ENCODE measurements around the gene LRFN3. TPM values are rescaled to one million over a fixed set of nuclear protein-coding genes. Genes with fewer than 3 reads are reported as not detected.

LRFN3 gene
- total RNA-seq, 1 experiment from 2014 or later, result 10.2 TPM

DNA sequence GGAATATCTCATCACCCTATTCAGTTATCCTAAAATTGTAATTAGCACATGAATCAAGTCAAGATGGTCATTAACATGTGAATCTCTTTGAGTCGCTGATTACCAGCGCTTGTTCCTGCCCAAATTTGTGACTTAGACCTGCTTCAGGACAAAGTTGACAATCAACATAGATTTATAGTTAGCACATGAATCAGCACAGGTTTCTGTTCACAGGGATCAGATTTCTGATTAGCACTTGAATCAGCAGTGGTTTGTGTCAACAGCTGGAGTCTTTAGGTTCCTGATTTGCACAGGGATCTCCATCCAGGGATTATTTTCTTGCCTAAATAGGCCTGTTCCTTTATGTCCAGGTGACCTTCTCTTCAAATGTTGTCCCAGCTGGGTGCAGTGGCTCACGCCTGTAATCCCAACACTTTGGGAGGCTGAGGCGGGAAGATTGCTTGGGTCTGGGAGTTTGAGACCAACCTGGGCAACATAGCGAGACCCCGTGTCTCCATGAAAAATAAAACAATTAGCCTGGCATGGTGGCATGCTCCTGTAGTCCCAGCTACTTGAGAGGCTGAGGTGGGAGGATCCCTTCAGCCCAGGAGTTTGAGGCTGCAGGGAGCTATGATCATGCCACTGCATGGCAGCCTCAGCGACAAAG lies 3.8 kb upstream of the LRFN3 start:
- DNase-seq, result no peak
- TF ChIP-seq, protein P1, sequence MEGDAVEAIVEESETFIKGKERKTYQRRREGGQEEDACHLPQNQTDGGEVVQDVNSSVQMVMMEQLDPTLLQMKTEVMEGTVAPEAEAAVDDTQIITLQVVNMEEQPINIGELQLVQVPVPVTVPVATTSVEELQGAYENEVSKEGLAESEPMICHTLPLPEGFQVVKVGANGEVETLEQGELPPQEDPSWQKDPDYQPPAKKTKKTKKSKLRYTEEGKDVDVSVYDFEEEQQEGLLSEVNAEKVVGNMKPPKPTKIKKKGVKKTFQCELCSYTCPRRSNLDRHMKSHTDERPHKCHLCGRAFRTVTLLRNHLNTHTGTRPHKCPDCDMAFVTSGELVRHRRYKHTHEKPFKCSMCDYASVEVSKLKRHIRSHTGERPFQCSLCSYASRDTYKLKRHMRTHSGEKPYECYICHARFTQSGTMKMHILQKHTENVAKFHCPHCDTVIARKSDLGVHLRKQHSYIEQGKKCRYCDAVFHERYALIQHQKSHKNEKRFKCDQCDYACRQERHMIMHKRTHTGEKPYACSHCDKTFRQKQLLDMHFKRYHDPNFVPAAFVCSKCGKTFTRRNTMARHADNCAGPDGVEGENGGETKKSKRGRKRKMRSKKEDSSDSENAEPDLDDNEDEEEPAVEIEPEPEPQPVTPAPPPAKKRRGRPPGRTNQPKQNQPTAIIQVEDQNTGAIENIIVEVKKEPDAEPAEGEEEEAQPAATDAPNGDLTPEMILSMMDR (IDR thresholded peaks at IDR 0.05; ENCODE audit: insufficient read depth in 1 of 2, low read depth in 1 of 2, low read length in 1 of 2, severe bottlenecking in 1 of 2, unreplicated experiment in 1 of 2), result no peak
- Mint-ChIP-seq H3K4me1 (ENCODE audit: low read depth, unreplicated experiment) (peaks cover 15% of the 10 kb centered on the region), H3K4me3 (ENCODE audit: unreplicated experiment) (no peak overlapping the region), H3K27me3 (ENCODE audit: insufficient read depth, unreplicated experiment) (no peaks in the 10 kb centered on the region), H3K9me3 (ENCODE audit: unreplicated experiment) (no peaks in the 10 kb centered on the region), H3K27ac (ENCODE audit: unreplicated experiment) (no peak overlapping the region), H3K36me3 (ENCODE audit: insufficient read depth, unreplicated experiment) (peaks cover 6% of the 10 kb centered on the region)
- POLR2A ChIA-PET, result no interaction called here
- H3K36me3 ChIP-seq (ENCODE audit: control insufficient read depth, insufficient read depth, low read length), result no peaks in the 10 kb centered on the region
- H3K4me3 ChIP-seq (ENCODE audit: low read depth, low read length), result no peak overlapping the region
- intact Hi-C loops (cut with micrococcal nuclease; ENCODE audit: unreplicated experiment), result no loop called here
- CTCF ChIA-PET, result interaction anchor here (0.9 kb wide), 1 partner anchor 12 kb away, joined by 3 read pairs; no protein-coding TSS in a partner anchor
- no TSS peak for BruUV-seq (replicated peaks)
- H3K27me3 ChIP-seq (replicated peaks; ENCODE audit: control insufficient read depth, insufficient read depth, low read length), result no peaks in the 10 kb centered on the region
- H3K4me1 ChIP-seq, result peaks cover 17% of the 10 kb centered on the region
- no peaks in the 10 kb centered on the region for H3K9me3 ChIP-seq

DNA sequence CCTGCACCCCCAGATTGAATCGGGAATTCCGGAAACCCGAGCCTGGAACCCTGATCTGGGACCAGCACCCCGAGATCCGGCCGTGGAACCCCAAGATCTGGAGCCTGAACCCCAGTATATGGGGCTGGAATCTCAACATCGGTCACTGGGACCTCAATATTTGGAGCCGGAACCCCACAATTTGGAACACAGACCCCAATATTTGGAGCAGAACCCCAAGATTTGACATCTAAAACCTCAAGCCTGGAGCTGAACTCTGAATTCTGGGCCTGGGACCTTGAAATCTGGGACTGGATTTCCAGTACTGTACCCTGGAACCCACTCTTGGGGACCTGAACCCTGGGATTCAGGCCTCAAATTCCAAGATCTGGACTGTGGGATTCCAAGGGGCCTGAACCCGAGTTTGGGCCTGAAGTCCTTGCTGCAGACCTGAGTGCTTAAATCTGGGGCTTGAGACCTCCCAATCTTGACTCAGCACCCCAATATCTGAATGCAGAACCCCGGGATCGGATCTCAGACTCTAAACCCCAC lies 629 bp downstream of the LRFN3 start:
- Mint-ChIP-seq H3K27ac (ENCODE audit: unreplicated experiment) (no peak overlapping the region), H3K4me3 (ENCODE audit: unreplicated experiment) (peak overlapping the region; percentile 68), H3K36me3 (ENCODE audit: insufficient read depth, unreplicated experiment) (peaks cover under 1% of the 10 kb centered on the region), H3K9me3 (ENCODE audit: unreplicated experiment) (no peaks in the 10 kb centered on the region), H3K27me3 (ENCODE audit: insufficient read depth, unreplicated experiment) (no peaks in the 10 kb centered on the region), H3K4me1 (ENCODE audit: low read depth, unreplicated experiment) (peaks cover 29% of the 10 kb centered on the region)
- no peak for DNase-seq
- Histone ChIP-seq H3K36me3 (ENCODE audit: control insufficient read depth, insufficient read depth, low read length) (no peaks in the 10 kb centered on the region), H3K27me3 (replicated peaks; ENCODE audit: control insufficient read depth, insufficient read depth, low read length) (no peaks in the 10 kb centered on the region), H3K4me1 (peaks cover 18% of the 10 kb centered on the region), H3K4me3 (ENCODE audit: low read depth, low read length) (peak overlapping the region; percentile 75), H3K9me3 (no peaks in the 10 kb centered on the region)
- intact Hi-C loops (cut with micrococcal nuclease; ENCODE audit: unreplicated experiment), result no loop called here
- CTCF ChIA-PET, result no interaction called here
- POLR2A ChIA-PET, result no interaction called here
- TF ChIP-seq, protein P1 (IDR thresholded peaks at IDR 0.05; ENCODE audit: insufficient read depth in 1 of 2, low read depth in 1 of 2, low read length in 1 of 2, severe bottlenecking in 1 of 2, unreplicated experiment in 1 of 2), result no peak
- TSS peak; percentile 58 for BruUV-seq (replicated peaks)

DNA sequence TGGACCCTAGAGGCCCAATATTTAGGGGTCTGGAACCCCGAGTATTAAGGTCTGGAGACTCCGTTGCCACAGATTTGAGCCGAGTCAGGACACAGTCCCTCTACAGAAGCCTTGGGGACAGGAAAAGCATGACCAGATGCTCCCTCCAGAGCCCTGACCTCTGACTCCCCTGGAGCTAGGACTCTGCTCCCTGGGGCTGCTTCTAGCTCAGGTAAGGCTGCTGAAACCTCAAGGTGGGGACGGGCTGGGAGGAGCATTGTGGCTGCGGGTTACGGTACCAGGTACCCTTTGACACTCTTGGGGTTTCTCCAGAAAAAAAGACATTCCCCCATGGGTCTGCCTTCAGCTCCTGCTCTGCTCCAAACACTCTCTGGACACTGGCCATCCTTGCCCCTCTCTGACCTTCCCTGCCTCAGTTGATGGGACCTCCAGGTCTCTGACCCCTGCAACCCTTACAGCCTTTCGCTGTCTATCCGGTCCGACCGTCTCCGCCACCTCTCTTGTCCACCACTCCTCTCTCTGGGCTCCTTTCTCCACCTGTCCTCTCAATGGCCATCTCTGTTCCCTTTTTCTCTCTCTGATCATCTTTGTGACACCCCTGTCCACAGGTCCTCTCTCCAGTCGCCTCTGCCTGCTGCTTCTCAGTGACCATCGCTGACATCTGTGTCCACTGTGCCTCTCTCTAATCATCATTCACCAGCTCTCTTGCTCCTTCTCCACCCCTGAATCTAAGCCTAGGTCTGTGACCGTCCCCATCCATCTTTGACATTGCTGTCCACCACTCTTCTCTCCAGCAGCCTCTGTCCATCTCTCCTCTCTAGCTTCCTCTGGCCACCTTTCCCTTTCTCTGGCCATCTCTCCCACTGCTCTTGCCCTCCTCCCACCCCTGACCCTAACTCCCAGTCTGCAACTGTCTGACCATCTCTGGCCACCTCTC lies 1.4 kb downstream of the LRFN3 start:
- TF ChIP-seq, protein P1 (IDR thresholded peaks at IDR 0.05; ENCODE audit: insufficient read depth in 1 of 2, low read depth in 1 of 2, low read length in 1 of 2, severe bottlenecking in 1 of 2, unreplicated experiment in 1 of 2), result no peak
- no peaks in the 10 kb centered on the region for H3K9me3 Mint-ChIP-seq (ENCODE audit: unreplicated experiment)
- H3K27me3 ChIP-seq (replicated peaks; ENCODE audit: control insufficient read depth, insufficient read depth, low read length), result no peaks in the 10 kb centered on the region
- intact Hi-C loops (cut with micrococcal nuclease; ENCODE audit: unreplicated experiment), result no loop called here
- peaks cover 29% of the 10 kb centered on the region for H3K4me1 Mint-ChIP-seq (ENCODE audit: low read depth, unreplicated experiment)
- H3K27ac Mint-ChIP-seq (ENCODE audit: unreplicated experiment), result no peak overlapping the region
- H3K36me3 ChIP-seq (ENCODE audit: control insufficient read depth, insufficient read depth, low read length), result no peaks in the 10 kb centered on the region
- H3K9me3 ChIP-seq, result no peaks in the 10 kb centered on the region
- POLR2A ChIA-PET, result no interaction called here
- DNase-seq, result no peak
- H3K4me3 ChIP-seq (ENCODE audit: low read depth, low read length), result 0 out of 2 replicates have a peak overlapping the region, but pooled peaks have one; percentile 4
- peak overlapping the region; percentile 68 for H3K4me3 Mint-ChIP-seq (ENCODE audit: unreplicated experiment)
- no peaks in the 10 kb centered on the region for H3K36me3 Mint-ChIP-seq (ENCODE audit: insufficient read depth, unreplicated experiment)
- CTCF ChIA-PET, result no interaction called here
- BruUV-seq (replicated peaks), result no TSS peak
- peaks cover 18% of the 10 kb centered on the region for H3K4me1 ChIP-seq
- no peaks in the 10 kb centered on the region for H3K27me3 Mint-ChIP-seq (ENCODE audit: insufficient read depth, unreplicated experiment)
